OCI-LY3 (cell line): ENCODE results near the gene RUFY1.

ENCODE experiments used
- CTCF ChIP-seq: fragments of 200-600, 300-600 bp; sonication (generic); IDR thresholded peaks from 2 replicates; pipeline ENCODE4 v1.5.1; 2014; ENCODE audit warnings: antibody characterized with exemption, low read length, low read depth
- EZH2phosphoT487 ChIP-seq: fragments of 200-600 bp; shearing (Covaris generic); IDR thresholded peaks from 2 replicates; pipeline ENCODE4 v1.6.1; 2018; ENCODE audit warnings: antibody characterized with exemption, mixed run types, low read depth

GRCh38 chr5:179553875-179554274 lies 3.5 kb downstream of the RUFY1 start:
- TF ChIP-seq CTCF (no peak), EZH2phosphoT487 (no peak)
